Fibroblast of lung (primary cell): ENCODE results near the gene SNAI3. TPM values are rescaled to one million over a fixed set of nuclear protein-coding genes. Genes with fewer than 3 reads are reported as not detected.

ENCODE experiments used
- DNase-seq, 2 donors: peaks; one replicate each; pipeline versions ENCODE4 v3.0.0 to v3.0.0-alpha.2; 2010; ENCODE audit warnings: low read depth in 2 of 2
- H2AFZ ChIP-seq: 2 replicates; pipeline ENCODE4 v1.5.1; 2012; ENCODE audit warnings: low read length, control low read depth, inconsistent platforms
- H3K27ac ChIP-seq: 2 replicates; pipeline ENCODE4 v1.5.1; 2011; ENCODE audit warnings: low read length, control low read depth; ENCODE audit not compliant: insufficient read depth
- H3K27me3 ChIP-seq: 2 replicates; pipeline ENCODE4 v1.5.1; 2011; ENCODE audit warnings: mild to moderate bottlenecking, low read length; ENCODE audit not compliant: control insufficient read depth, insufficient read depth
- H3K36me3 ChIP-seq: 2 replicates; pipeline ENCODE4 v1.5.1; 2011; ENCODE audit warnings: low read length; ENCODE audit not compliant: control insufficient read depth, insufficient read depth
- H3K4me1 ChIP-seq: 2 replicates; pipeline ENCODE4 v1.5.1; 2011; ENCODE audit warnings: low read length; ENCODE audit not compliant: control insufficient read depth, insufficient read depth; ENCODE audit errors: extremely low read depth
- H3K4me2 ChIP-seq: 2 replicates; pipeline ENCODE4 v1.5.1; 2011; ENCODE audit warnings: low read length, control low read depth; ENCODE audit not compliant: insufficient read depth; ENCODE audit errors: extremely low read depth
- H3K4me3 ChIP-seq, 4 experiments: fragments of 200-600 bp in 1 of 4; sonication (generic) in 1 of 4; replicated peaks in 1 of 4; 2 replicates each; pipeline ENCODE4 v1.5.1; 2011 to 2016; ENCODE audit warnings: low read length in 4 of 4, low read depth in 3 of 4, mild to moderate bottlenecking in 3 of 4, control low read depth in 2 of 4, inconsistent platforms in 1 of 4, mixed read lengths in 1 of 4; ENCODE audit not compliant: insufficient read depth in 1 of 4; ENCODE audit errors: control extremely low read depth in 1 of 4
- H3K79me2 ChIP-seq: 2 replicates; pipeline ENCODE4 v1.5.1; 2012; ENCODE audit warnings: mild to moderate bottlenecking, low read length, inconsistent platforms; ENCODE audit not compliant: control insufficient read depth, insufficient read depth
- H3K9ac ChIP-seq: 2 replicates; pipeline ENCODE4 v1.5.1; 2011; ENCODE audit warnings: mild to moderate bottlenecking, low read length, control low read depth; ENCODE audit not compliant: insufficient read depth
- H3K9me3 ChIP-seq: 2 replicates; pipeline ENCODE4 v1.5.1; 2012; ENCODE audit warnings: low read depth, low read length; ENCODE audit not compliant: control insufficient read depth, insufficient read depth
- H4K20me1 ChIP-seq: 2 replicates; pipeline ENCODE4 v1.5.1; 2011; ENCODE audit warnings: low read length; ENCODE audit not compliant: control insufficient read depth, insufficient read depth; ENCODE audit errors: extremely low read depth
- CTCF ChIP-seq, 2 donors: IDR thresholded peaks in 1 of 2; conservative IDR thresholded peaks in 1 of 2; 1 replicate in 1 of 2; 2 replicates in 1 of 2; pipeline ENCODE4 v1.5.1; 2011 to 2012; ENCODE audit warnings: low read length in 2 of 2, control low read depth in 1 of 2, inconsistent platforms in 1 of 2, low read depth in 1 of 2, mild to moderate bottlenecking in 1 of 2
- EZH2 ChIP-seq: IDR thresholded peaks from 2 replicates; pipeline ENCODE4 v1.5.1; 2012; ENCODE audit warnings: low read length, control low read depth, mild to moderate bottlenecking; ENCODE audit errors: missing control alignments
- polyA plus RNA-seq, 2 donors: library from polyadenylated mRNA; depleted of rRNA in 1 of 2; stranded (reverse) in 1 of 2; unstranded in 1 of 2; fragments of >200 nt; gene quantifications; 2 replicates each; pipeline ENCODE4 v1.2.1, GENCODE V29; 2011 to 2012; ENCODE audit warnings: missing spikeins in 1 of 2
- total RNA-seq: library from RNA; depleted of rRNA; stranded (reverse); fragments of >200 nt; gene quantifications from 2 replicates; pipeline ENCODE4 v1.2.1, GENCODE V29; 2014

Gene SNAI3
- total and polyA plus RNA-seq, 2 donors (not counting 1 experiment from before 2014, with no cell fraction given), result 0.17 TPM; not detected in 1

GRCh38 chr16:88721815-88722755, 35.8 kb upstream of the SNAI3 start:
- H3K9me3 ChIP-seq, result no peaks in the 10 kb centered on the region
- no peak overlapping the region for H2AFZ ChIP-seq
- H3K9ac ChIP-seq, result no peak overlapping the region
- no peak for DNase-seq
- TF ChIP-seq EZH2 (no peak), CTCF (conservative IDR thresholded peaks at IDR 0.05 in 1 of 2, IDR thresholded peaks at IDR 0.05 in 1 of 2; ENCODE audit: low read depth in 1 of 2, low read length in 2 of 2) (no peak)
- no peak overlapping the region for H3K4me2 ChIP-seq
- peaks cover 61% of the 10 kb centered on the region for H3K36me3 ChIP-seq
- H3K27ac ChIP-seq, result no peak overlapping the region
- H3K79me2 ChIP-seq, result no peaks in the 10 kb centered on the region
- no peaks in the 10 kb centered on the region for H3K4me1 ChIP-seq
- H3K4me3 ChIP-seq, result no peak overlapping the region
- no peaks in the 10 kb centered on the region for H4K20me1 ChIP-seq
- no peaks in the 10 kb centered on the region for H3K27me3 ChIP-seq

GRCh38 chr16:88721236-88721635, 34.9 kb upstream of the SNAI3 start:
- H4K20me1 ChIP-seq, result no peaks in the 10 kb centered on the region
- no peak overlapping the region for H3K9ac ChIP-seq
- peaks cover 62% of the 10 kb centered on the region for H3K36me3 ChIP-seq
- H3K79me2 ChIP-seq, result no peaks in the 10 kb centered on the region
- no peaks in the 10 kb centered on the region for H3K9me3 ChIP-seq
- no peak overlapping the region for H3K4me2 ChIP-seq
- TF ChIP-seq CTCF (conservative IDR thresholded peaks at IDR 0.05 in 1 of 2, IDR thresholded peaks at IDR 0.05 in 1 of 2; ENCODE audit: low read depth in 1 of 2, low read length in 2 of 2), result no peak
- TF ChIP-seq EZH2, result no peak
- H3K4me1 ChIP-seq, result no peaks in the 10 kb centered on the region
- H3K27me3 ChIP-seq, result no peaks in the 10 kb centered on the region
- H3K4me3 ChIP-seq, result no peak overlapping the region
- DNase-seq, result no peak
- no peak overlapping the region for H3K27ac ChIP-seq
- H2AFZ ChIP-seq, result no peak overlapping the region

GRCh38 chr16:88720396-88720970, 34.2 kb upstream of the SNAI3 start:
- no peak for DNase-seq

More at GRCh38 chr16:88720396-88720970, 34.2 kb upstream of the SNAI3 start:
- TF ChIP-seq CTCF (conservative IDR thresholded peaks at IDR 0.05 in 1 of 2, IDR thresholded peaks at IDR 0.05 in 1 of 2; ENCODE audit: low read depth in 1 of 2, low read length in 2 of 2), result no peak
- TF ChIP-seq EZH2, result no peak
- Histone ChIP-seq H4K20me1 (no peaks in the 10 kb centered on the region), H3K4me1 (no peaks in the 10 kb centered on the region), H3K36me3 (peaks cover 62% of the 10 kb centered on the region), H2AFZ (no peak overlapping the region), H3K27me3 (no peaks in the 10 kb centered on the region), H3K9me3 (no peaks in the 10 kb centered on the region), H3K9ac (no peak overlapping the region), H3K27ac (no peak overlapping the region), H3K79me2 (no peaks in the 10 kb centered on the region), H3K4me2 (no peak overlapping the region), H3K4me3 (no peak overlapping the region)
